DMS53 treated with DMSO at 0.1 percent for 48 hours (cell line): ENCODE measurements around the gene TRAK2.
"Not testable (repeated sequence)": the region's sequence is repeated elsewhere in the genome, so short reads cannot be mapped to it uniquely, and the experiment has no call there.

Source experiments
- DNase-seq: peaks from one replicate; lab custom pipeline; 2025; ENCODE audit not compliant: unreplicated experiment; lab: John Stamatoyannopoulos, UW

Gene TRAK2, protein sequence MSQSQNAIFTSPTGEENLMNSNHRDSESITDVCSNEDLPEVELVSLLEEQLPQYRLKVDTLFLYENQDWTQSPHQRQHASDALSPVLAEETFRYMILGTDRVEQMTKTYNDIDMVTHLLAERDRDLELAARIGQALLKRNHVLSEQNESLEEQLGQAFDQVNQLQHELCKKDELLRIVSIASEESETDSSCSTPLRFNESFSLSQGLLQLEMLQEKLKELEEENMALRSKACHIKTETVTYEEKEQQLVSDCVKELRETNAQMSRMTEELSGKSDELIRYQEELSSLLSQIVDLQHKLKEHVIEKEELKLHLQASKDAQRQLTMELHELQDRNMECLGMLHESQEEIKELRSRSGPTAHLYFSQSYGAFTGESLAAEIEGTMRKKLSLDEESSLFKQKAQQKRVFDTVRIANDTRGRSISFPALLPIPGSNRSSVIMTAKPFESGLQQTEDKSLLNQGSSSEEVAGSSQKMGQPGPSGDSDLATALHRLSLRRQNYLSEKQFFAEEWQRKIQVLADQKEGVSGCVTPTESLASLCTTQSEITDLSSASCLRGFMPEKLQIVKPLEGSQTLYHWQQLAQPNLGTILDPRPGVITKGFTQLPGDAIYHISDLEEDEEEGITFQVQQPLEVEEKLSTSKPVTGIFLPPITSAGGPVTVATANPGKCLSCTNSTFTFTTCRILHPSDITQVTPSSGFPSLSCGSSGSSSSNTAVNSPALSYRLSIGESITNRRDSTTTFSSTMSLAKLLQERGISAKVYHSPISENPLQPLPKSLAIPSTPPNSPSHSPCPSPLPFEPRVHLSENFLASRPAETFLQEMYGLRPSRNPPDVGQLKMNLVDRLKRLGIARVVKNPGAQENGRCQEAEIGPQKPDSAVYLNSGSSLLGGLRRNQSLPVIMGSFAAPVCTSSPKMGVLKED

GRCh38 chr2:201451292-201452057 lies at the start of gene TRAK2, which contains the start of gene STRADB:
TSS of gene TRAK2 (minus strand) at chr2:201451458. CDS start at chr2:201420507, 30,951 bp downstream.
TSS of gene STRADB (plus strand) at chr2:201451740. CDS start at chr2:201454841, 3,101 bp downstream.
- peak; percentile 86 for DNase-seq

DNA sequence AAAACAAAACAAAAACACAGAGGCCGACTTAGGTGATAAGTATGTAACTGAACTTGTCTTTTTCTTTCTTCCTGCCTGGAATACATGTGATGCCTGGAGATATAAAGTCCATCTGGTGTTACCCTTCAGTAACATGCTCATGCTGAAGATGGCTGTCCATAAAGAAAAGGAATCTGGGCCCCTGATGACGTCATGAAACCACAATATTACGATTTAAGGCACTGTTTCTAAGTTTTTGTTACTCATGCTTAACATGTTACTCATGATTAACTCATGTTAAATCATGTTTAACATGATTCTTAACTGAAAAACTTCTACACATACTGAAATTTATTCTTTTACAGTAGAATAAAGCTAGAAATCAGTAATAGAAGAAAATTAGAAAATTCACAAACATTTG lies 49.3 kb upstream of the TRAK2 start:
- DNase-seq: no peak

DNA sequence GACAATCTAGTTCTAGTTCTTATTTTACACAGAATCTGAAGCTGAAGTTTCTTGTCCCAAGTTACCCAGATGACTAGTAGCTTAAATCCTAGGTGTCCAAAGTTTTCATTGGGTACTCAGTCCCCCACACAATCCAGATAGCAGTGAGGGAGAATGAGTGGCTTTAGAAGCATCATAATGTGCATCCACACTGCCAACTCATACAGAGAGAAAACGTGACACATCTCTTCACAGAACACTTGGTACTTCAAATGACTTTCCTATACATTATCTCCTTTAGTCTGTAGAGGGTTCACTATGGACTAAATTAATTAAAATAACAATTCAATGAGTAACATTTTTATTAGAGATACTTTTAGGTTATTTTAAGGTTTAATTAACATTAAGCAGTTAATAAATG lies 45.5 kb upstream of the TRAK2 start:
- no peak for DNase-seq

GRCh38 chr2:201490291-201490690 lies 39.0 kb upstream of the TRAK2 start:
- no peak for DNase-seq

DNA sequence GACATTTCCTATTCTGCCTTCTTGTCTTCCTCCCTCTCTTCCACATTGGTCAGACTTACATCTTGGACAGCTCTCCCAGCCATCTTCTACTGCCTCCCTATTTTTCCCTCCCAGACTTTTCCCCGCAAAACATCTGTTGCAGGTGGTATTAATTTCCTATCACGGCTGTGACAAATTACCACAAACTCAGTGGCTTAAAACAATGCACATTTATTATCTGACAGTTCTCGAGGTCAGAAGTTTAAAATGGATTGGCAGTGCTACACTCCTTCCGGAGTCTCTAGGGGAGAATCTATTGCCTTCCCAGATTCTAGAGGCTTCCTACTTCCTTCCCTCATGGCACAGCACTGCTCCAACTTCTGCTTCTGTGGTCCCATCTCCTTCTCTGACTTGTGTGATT lies 33.5 kb upstream of the TRAK2 start:
- no peak for DNase-seq

- not testable (repeated sequence) for DNase-seq
These were observed 32.5 kb upstream of the TRAK2 start for GRCh38 chr2:201483758-201484157.

DNA sequence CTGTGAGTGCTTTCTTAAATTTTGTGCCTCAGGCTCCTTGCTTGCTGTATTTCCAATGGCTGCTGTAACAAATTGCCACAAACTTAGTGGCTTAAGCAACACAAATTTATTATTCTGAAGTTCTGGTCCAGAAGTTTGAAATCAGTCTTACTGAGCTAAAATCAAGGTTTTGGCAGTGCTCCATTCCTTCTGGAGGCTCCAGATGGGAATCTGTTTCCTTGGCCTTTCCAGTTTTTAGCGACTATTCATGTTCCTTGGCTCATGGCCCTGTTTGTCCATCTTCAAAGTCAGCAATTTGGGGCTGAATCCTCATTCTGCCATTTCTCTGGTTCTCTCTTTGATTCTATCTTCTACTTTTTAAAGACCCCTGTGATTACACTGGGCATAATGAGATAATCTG lies 32.1 kb upstream of the TRAK2 start:
- DNase-seq: no peak

GRCh38 chr2:201482543-201482942 lies 31.3 kb upstream of the TRAK2 start:
- DNase-seq: no peak

DNA sequence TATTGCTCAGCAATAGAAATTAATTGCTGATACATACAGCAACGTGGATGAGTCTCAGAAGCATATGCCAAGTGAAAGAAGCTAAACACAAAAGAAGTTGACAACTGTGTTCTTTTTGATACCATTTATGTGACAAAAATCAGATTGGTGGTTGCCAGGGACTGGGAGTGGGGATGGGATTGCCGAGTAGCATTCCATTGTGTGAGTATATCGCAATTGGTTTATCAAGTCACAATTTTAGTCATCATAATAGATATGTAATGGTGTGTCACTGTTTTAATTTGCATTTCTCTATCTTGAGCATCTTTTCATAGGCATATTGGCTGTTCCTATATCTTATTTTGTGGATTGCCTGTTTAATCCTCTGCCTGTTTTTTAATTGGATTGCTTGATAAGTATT lies 21.2 kb upstream of the TRAK2 start:
- no peak for DNase-seq

DNA sequence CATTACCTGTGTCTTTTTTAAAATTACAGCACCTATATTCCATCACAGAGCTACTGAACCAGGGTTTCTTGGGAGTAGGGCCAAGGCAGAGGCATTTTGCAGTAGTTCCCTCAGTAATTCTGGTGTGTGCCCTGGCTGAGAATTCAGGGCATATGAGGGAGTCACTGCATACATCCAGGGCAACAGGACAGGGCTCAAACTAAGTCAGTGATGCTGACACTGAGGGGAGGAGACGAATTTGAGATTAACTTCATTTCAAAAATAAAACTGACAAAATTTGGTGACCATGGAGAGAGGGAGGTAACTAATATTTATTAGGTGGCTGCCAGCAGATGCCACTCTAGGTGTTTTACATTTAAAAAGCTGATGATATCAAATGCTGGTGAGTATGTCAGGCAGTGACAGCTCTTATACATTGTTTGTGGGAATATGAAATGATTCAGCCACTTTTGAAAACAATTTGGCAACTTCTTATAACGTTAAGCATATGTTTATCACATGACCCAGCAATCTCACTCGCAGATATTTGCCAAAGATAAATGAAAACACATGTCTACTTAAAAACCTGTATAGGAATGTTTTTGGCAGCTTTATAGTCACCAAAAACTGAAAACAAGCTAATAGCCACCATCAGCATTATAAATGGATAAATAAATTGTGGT lies 20.6 kb upstream of the TRAK2 start:
- no peak for DNase-seq

- DNase-seq: no peak
These were observed 19.8 kb upstream of the TRAK2 start for GRCh38 chr2:201470821-201471731.

- no peak for DNase-seq
These were observed 16.4 kb upstream of the TRAK2 start for GRCh38 chr2:201467666-201468065.

- peak; percentile 74 for DNase-seq
These were observed 14.9 kb upstream of the TRAK2 start for GRCh38 chr2:201466050-201466675.

DNA sequence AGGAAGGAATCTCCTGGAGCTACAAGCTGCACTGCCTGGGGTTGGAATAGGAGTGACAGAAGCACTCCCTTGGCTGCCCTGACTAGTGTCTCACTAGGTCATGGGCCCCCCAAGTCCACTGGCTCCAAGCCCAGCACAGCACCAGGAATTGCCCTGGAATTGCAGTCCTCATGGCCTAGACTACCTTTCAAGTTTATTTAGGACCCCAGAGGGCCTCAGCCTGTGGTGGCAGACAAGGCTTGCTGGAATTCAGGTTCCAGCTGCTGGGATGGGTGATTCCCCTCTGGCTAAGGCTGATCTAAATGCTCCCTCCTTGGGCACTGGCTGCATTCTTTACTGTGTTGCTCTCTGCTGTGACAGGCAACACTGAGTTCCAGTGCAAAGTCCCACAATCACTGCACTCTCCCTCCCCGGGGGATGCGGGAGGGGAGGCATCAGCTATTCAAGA lies 14.3 kb upstream of the TRAK2 start:
- no peak for DNase-seq

DNA sequence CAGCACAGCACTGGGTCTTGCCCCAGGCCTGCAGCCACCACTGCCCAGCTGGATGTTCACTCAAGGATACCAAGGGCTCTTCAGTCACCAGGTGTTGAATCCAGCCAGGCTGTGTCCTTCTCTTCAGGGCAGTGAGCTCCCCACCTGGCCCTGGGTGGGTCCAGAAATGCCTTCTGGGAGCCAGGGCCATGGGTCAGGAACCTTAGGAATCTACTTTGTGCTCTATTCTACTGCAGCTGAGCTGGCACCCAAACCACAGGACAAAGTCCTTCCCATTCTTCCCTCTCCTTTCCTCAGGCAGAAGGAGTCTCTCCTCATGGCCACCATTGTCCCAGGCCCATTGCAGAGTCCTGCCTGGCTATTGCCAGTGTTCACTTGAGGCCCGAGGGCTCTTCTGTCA lies 13.3 kb upstream of the TRAK2 start:
- no peak for DNase-seq

GRCh38 chr2:201460532-201460931 lies 9.3 kb upstream of the TRAK2 start:
- DNase-seq: no peak

GRCh38 chr2:201458381-201458780 lies 7.1 kb upstream of the TRAK2 start:
- no peak for DNase-seq

DNA sequence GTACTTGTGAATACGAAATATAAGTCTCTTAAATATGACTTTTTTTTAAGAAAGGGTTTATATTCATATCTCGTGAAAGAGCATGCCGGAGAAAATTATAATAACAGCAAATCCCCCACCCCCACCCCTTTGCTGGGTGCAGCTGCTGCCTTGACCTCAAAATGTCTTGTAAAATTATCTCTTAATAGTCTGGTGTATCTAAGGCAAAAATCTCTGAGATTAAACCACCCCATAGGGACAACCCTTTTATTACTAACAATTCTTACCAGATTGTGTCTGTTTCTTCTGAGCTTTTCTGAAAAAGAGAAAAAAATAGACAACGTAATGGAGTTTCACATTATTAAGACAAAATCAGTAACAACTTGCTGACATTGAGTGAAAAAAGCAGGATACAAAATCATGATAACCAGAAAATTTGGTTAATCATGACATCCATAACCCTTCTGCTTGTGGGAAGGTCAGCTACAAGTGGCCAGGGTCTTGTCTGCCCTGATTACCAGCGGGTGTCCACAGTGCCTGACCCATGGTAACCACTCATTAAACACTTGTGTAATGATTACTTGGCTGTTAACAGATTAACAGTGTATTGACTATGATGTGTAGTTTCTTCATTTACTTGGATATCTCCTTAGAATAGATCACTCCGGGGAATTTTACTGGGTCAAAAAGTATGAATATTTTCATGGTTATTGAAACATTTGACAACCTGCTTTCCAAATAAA lies 1.8 kb upstream of the TRAK2 start:
- DNase-seq: no peak
